HG03060 (cell line): ENCODE measurements around the gene EIF5AL1.
"Not testable (repeated sequence)": the region's sequence is repeated elsewhere in the genome, so short reads cannot be mapped to it uniquely, and the experiment has no call there.

Source experiments
- ATAC-seq: cut with Tn5 transposase; IDR thresholded peaks from one replicate; pipeline ENCODE4 v1.9.1; 2021; ENCODE audit warnings: low read depth, moderate number of reproducible peaks; ENCODE audit not compliant: unreplicated experiment

EIF5AL1 gene

DNA sequence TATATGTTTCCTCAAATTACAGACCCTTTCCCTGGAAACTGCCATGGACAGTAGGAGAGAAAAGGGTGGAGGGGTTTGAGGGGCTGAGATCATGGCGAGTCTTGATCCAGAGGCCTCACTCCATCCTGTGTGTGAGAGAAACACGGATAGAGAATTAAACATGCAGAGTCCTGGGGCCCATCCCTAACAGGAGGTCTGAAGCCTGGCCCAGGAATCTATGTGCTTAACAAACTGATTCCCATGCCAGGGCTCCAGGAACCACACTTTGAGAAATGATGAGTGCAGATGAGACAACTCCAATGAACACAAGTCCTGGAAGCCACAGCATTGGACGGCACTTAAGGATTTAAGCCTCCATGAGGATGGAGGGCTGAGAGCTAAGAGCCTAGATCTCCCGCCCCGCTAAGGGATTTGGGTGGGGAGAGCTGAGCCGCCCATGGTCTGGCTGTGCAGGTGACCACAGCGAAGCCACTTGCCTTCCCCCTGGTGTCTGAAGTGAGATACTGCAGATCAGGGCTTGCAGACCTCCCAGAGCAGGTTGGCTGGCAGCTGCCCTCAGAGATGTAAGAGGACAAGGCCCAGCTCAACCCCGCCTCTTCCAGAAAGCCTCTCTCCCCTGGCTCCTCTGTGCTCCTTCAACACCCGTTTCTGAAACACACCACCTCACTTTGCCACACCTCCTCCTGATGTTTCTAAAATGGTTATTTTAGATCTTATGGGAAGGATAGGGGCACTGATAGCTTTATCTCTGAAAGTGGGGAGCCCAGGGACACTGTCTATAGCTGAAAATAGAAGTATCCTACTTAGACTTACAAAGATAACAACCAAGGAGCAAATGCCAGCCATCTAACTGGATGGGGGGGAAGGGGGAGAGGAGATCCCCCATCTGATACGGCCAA is 24.8 kb upstream of the EIF5AL1 start:
- ATAC-seq = no peak

DNA sequence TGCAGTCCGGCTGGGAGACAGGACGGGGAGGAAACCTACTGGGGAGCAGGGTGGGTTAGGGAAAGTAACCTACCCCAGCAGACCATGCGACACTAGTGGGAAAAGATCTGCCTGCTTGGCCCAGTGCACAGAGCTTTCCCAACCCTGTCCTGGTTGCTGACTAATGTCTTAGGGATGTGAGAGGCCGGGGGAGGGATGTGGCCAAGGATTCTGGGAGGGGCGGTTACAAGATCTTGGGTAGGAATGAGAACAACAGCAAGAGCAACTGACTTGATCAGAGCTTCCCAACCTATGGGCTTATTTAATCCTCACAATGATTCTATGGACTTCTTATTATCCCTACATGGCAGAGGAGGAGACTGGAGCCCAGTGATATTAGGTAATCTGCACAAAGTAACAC is 24.0 kb upstream of the EIF5AL1 start:
- no peak for ATAC-seq

GRCh38 chr10:79488870-79489269 is 23.5 kb upstream of the EIF5AL1 start:
- no peak for ATAC-seq

- ATAC-seq = no peak
These were observed 21.8 kb upstream of the EIF5AL1 start for GRCh38 chr10:79490400-79491142.

DNA sequence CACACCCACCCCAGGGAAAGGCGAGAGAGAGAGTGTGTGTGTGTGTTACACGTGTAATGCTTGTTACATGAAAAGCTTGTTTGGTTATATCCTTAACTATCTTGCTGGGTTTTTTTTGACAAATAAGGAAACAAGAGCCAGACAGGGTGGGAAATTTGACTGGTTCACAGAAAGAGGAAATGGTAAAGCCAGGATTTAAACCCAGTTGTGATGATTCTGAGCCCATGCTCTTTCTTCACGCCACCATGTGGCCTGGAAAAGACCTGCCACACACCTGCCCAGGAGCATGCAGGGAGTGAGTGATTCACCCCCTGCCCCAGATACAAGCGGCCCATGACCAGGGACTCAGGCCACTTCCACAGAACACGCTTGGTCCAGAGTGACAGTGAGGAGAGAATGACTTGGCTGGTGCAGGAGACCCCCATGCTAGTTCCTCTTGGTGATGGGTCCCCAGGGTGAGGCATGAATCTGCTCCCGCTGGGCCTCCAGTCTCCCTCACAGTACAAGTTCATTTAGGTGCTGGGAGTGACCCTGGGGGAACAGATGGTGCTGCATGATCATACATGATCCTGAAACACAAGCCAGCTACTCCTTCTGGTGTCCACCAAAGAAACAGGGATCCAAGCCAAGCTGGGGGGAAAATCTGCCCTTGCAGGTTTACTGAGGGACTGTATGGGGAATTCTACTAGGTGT is 21.0 kb upstream of the EIF5AL1 start:
- ATAC-seq = no peak

DNA sequence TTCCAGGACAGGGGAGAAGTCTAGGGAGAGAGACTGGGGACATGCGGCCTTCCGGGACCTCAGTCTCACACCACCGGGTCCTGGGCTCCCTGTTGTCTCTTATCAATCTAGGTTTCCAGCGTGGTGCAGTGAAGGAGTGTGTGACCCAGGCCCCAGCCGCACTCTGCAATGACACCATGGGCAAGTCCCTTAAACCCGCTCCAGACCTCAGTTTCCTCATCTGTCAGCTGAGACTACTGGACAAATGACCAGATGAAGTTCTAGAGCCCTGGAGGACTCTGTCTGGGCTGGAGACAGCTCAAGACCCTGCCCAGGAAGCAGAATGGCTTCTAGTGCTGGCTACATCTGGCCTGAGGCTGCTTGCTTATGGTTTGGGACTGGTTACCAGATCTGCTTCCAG is 20.1 kb upstream of the EIF5AL1 start:
- no peak for ATAC-seq

DNA sequence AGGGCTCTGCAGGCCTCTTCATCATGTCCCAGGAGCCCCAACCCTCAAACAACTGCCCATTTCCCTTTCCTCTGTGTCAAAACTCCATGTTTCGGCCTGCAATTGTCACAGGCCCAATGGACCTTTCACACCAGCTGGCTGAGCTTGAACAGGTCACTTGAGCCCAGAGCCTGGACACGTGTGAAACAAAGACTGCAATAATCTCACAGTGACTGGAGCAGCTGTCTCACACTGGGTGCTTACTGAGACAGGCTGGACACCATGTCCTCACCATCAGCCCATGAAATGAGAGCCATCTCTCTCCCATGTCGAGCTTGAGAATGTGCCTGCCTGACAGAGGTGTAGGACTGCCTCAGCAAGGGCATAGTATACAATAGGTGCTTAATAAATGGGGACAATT is 19.5 kb upstream of the EIF5AL1 start:
- ATAC-seq = no peak

GRCh38 chr10:79493806-79494205 is 18.5 kb upstream of the EIF5AL1 start:
- ATAC-seq = no peak

GRCh38 chr10:79494871-79495705 is 17.2 kb upstream of the EIF5AL1 start:
- no peak for ATAC-seq

DNA sequence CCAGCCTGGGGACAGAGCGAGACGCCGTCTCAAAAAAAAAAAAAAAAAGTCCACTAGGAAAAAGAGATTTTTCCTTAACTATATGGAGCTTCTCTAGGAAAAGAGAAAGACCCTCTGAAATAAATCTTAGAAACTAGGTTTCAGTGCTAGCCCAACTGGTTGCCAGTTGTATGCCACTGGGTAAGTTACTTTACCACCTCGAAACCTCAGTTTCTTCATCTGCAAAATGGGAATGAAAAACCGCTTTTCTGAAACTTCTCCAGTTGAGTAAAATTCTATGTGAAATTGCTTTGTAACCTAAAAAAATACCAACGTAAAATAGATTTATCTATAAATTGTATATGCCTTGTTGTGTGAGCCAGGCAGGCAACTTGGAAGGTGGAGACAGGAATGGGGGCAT is 16.5 kb upstream of the EIF5AL1 start:
- ATAC-seq = no peak

DNA sequence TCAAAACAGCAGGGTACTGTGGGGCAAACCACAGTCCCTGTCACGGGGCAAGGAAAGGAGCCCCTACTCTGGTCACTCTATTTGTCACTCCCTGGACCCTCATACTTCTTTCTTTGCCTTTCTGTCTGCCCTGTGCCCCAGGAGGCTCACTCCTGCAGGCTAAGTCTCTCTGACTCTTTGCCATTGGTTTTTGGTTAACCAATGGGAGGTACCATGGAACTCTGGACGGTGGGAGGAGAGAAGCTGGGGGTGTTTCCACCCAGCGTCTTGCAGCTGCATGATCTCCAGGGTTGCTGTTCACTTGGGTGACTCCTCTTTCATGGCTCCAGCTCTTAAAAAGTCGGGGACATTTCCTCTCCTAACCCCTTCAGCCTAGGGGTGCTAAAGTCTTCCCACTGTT is 15.4 kb upstream of the EIF5AL1 start:
- no peak for ATAC-seq

DNA sequence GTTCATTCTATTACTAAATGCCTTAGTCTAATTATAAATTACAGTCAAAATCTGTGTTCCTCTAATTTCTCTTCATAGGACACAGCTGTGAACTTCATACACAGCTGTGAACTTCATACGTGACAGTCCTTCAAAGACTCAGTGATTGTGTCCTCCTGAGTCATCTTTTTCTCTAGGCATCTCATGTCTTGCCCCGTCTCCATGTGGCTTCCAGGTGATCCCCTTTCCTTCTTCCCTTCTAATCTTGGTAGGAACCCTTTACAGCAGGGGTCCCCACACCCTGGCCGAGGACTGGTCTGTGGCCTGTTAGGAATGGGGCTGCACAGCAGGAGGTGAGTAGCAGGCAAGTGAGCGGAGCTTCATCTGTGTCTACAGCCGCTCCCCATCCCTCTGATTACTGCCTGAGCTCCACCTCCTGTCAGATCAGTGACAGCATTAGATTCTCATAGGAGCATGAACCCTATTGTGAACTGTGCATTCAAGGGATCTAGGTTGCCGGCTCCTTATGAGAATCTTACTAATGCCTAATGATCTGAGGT is 14.0 kb upstream of the EIF5AL1 start:
- no peak for ATAC-seq

DNA sequence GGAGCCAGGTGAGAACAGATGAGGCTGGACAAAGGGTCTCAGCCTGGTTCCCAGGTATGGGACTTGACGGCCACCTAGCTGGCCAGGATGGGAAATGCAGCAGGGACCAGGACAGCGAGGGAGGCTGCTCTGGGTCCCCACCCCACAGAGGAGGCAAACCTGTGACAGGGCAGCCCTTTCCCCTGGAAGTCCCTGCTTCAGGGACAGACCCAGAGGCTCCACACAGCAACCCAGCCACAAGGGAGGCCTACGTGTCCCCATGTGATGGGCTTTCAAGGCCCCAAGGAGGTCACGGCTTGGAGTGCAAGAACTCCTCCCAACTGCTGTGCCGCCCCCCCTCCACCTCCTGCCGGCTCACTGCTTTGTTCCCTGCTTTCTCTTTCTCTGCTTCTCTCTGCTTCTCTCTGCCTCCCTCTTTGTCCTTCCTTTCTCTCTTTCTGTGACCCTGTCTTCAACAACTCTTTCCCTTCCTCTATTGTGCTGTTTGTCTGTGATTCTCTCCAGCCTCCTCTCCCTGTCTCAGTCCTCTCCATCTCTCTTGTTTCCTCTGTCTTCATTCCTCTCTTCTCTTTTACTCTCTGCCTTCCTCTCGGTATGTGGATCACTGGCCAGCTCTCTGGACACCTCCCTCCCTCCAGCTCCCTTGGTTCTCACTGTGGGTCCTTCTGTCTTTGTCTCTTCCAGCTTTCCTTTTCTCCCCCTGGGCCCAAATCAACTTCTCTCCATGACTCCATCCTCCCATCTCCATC is 9.6 kb upstream of the EIF5AL1 start:
- no peak for ATAC-seq

GRCh38 chr10:79503787-79504186 is 8.5 kb upstream of the EIF5AL1 start:
- ATAC-seq = not testable (repeated sequence)

GRCh38 chr10:79504483-79504882 is 7.8 kb upstream of the EIF5AL1 start:
- ATAC-seq = not testable (repeated sequence)

DNA sequence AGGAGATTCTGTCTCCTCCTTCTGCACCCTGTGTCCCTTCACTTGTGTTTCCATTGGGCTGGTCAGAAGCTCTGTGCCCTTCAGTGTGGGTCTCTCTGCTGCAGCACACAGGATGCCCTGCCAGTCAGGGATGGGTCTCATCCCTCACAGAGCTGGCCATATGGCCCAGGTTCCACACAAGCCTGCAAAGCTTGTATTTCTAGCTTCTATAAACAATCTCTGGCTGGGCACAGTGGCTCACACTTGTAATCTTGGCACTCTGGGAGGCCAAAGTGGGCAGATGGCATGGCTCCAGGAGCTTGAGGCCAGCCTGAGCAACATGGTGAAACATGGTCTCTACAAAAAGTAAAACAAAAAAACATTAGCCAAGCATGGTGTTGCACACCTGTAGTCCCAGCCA is 7.0 kb upstream of the EIF5AL1 start:
- not testable (repeated sequence) for ATAC-seq

- ATAC-seq = no peak
These were observed 6.5 kb upstream of the EIF5AL1 start for GRCh38 chr10:79505829-79506228.

DNA sequence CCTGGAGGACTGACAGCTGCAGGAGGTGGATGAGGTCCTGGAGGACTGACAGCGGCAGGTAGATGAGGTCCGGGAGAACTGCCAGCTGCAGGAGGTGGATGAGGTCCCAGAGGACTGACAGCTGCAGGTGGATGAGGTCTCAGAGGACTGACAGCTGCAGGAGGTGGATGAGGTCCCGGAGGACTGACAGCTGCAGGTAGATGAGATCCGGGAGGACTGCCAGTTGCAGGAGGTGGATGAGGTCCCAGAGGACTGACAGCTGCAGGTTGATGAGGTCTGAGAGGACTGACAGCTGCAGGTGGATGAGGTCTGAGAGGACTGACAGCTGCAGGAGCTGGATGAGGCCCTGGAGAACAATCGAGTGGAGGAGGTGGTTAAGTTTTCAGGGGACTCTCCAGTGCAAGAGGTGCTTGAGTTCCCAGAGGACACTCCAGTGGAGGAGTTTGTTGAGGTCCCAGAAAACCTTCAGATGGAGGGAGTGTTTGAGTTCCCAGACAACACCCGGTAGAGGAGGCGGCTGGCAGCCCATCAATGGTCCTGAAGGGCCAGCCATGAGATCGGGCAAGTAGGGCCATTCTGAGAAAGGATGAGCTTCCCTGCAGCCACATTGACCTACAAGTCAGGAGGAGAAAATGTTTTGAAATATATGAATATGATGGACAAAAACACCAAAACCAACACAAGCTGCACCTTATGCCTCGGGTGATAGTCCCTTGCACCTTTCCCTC is 4.7 kb upstream of the EIF5AL1 start:
- no peak for ATAC-seq

DNA sequence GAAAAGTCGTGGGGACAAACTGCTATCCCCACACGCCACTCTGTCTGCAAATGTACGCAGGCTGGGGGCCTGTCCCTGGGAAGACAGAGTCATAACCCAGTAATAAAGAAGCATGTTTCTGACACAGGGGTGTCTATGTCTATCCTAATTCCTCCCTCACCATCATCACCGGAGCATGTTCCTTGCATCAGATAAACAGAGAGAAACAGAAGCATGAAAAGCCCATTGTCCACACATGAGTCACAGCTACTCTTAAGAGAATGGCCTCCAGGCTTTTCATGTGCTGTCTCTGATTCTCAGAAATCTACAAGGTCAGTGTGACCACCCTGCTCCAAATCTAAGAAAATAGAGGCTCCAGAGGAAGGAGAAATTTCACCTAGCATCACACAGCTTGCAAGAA is 4.1 kb upstream of the EIF5AL1 start:
- ATAC-seq = not testable (repeated sequence)
